GM20000 (cell line): ENCODE data around the gene EDA2R.

ENCODE experiments used
- DNase-seq: peaks from one replicate; pipeline ENCODE4 v3.0.0; 2012; ENCODE audit warnings: low spot score
- TF ChIP-seq, protein P1 (sequence below): IDR thresholded peaks from 2 replicates; pipeline ENCODE4 v1.5.1; 2012; ENCODE audit warnings: mild to moderate bottlenecking, control low read depth; ENCODE audit errors: extremely low read depth, missing control alignments

Gene EDA2R

DNA sequence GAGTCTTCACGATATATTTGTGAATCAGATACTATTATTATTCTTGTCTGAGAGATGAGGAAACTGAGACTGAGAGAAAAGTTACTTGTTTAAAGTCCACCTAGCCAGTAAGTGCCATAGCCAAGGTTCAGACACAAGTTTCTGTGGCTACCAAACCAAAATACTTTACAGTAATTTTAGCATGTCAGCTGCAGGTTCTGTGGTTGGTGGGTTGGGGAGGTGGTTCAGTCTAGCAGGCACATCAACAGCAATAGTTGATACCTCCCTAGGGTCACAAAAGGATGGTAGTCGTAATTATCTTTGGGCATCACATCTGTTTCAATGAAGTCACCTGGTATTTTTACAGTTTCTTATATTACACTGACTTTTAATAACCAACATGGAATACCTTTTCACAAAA lies 35.6 kb upstream of the EDA2R start:
- no peak for DNase-seq
- TF ChIP-seq, protein P1, sequence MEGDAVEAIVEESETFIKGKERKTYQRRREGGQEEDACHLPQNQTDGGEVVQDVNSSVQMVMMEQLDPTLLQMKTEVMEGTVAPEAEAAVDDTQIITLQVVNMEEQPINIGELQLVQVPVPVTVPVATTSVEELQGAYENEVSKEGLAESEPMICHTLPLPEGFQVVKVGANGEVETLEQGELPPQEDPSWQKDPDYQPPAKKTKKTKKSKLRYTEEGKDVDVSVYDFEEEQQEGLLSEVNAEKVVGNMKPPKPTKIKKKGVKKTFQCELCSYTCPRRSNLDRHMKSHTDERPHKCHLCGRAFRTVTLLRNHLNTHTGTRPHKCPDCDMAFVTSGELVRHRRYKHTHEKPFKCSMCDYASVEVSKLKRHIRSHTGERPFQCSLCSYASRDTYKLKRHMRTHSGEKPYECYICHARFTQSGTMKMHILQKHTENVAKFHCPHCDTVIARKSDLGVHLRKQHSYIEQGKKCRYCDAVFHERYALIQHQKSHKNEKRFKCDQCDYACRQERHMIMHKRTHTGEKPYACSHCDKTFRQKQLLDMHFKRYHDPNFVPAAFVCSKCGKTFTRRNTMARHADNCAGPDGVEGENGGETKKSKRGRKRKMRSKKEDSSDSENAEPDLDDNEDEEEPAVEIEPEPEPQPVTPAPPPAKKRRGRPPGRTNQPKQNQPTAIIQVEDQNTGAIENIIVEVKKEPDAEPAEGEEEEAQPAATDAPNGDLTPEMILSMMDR: no peak

DNA sequence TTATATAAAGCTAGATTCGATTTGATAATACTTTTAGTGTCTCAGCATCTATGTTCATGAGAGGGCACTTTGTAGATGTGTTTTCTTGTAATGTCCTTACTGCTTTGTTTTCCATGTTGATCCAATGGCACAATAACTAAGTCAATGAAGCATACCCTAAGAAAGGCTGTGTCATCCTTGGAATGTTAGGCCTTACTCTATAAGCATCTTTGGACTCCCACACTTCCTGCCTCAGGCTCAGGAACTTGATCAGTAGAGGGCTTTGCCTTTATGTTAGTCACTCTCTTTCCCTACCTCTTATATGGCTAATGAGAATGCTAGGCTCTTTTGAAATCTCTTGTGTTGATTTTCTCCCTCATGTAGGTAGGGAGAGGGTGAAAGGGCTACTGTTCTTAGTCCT lies 33.2 kb upstream of the EDA2R start:
- TF ChIP-seq, protein P1: no peak

DNA sequence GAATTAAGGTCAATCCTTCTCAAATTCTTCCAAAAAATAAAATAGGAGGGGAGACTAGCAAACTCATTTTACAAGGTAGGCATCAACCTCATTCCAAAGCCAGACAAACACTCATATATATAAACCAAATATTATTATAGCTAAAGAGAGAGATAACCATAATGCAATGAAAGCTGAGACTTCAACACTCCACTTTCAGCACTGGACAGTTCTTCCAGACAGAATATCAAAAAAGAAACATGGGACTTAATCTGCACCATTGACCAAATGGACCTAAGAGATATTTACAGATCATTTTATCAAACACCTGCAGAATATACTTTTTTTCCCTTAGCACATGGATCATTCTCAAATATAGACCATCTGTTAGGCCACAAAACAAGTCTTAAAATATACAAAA lies 15.5 kb upstream of the EDA2R start:
- TF ChIP-seq, protein P1: no peak
- DNase-seq: no peak

More for the DNA sequence above, 33.2 kb upstream of the EDA2R start:
- DNase-seq: no peak

DNA sequence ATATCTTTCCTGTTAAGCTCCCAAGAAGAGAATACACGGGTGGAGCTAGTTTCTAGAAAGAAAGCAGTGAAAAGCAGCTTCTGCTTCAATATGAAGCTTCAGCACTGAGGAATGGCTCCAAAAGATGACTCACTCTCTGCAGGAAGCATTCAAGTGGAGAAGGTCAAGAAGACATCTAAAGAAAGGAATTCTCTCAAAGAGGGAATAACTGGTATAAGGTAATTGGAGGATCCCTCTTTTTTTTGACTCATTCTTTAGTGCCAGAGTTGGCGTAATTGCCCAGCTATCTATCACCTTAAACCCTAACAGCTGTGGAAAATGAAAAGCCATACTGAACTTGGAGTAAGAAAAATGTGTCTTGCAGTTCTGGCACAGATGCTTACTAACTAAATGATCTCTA lies 3.5 kb downstream of the EDA2R start:
- no peak for DNase-seq
- TF ChIP-seq, protein P1: no peak

DNA sequence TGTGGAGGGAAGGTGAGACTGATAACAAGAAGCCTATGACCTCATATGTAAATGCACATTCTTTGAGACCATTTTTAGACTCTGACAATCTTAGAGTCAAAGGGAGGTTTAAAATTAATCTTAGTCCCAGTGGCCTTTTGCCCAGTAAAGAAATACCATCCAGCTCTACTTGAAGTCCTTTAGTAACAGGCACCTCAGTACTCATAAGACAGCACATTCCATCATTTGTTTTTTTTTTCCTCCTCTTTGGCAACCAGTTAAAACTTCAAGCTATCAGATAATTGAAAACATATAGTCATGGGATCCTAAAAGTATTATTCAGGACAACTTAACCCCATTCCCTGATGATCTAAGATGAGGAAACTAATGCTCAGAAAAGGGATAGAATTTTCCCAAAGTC lies 4.6 kb downstream of the EDA2R start:
- DNase-seq: no peak
- TF ChIP-seq, protein P1: no peak

DNA sequence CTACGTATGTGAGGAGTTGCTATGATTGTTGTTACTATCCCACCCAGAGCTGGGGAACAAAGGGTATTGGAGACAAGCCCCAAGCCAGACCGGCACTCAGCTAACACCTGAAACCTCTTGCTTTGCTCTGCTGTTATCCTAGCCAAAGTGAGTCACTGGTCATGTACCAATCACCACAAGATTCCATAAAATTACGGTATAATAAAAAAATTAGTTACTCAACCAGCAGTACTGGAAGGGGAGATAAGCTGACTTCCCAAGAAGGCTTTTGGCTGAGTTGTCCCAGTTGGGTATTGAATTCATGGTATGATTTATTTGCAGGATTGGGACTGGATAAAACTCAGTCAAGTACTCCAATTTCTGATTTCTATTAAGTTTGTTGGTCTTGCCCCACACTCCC lies 5.3 kb downstream of the EDA2R start:
- no peak for DNase-seq

DNA sequence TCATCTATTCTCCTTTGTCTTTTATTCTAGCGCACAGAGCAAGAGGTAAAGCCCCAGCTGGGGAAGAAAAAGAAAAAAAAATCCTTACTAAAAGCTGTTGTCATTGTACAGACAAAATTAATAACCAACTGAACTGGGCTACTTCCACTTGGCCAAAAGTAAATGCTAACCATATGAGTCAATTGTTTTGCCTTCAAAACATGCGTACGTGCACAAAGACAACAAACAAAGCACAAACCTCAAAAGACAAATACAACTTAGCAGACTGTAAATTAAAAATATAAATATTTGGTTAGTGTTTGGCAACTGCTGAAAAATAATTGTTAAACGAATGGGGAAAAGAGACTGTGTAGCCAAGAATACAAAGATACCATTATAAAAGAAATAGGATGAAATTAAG lies 5.9 kb downstream of the EDA2R start:
- TF ChIP-seq, protein P1: no peak

More for the DNA sequence above, 5.3 kb downstream of the EDA2R start:
- TF ChIP-seq, protein P1: no peak

More for the DNA sequence above, 5.9 kb downstream of the EDA2R start:
- DNase-seq: no peak
